GM13977 (cell line): Measurements from ENCODE around the gene SERPINE1.

ENCODE experiments used
- DNase-seq: peaks from one replicate; pipeline ENCODE4 v3.0.0; 2012; ENCODE audit warnings: low spot score
- in situ Hi-C: fragments of 300-500 bp; cut with MboI; formaldehyde crosslinking; loops from one replicate; pipeline ENCODE4 v1.12.0; 2022; ENCODE audit warnings: low sequenced_read_pairs, low pct_unique_long_range_greater_than_20kb, mixed read lengths, inconsistent platforms; ENCODE audit not compliant: unreplicated experiment
- TF ChIP-seq, protein P1 (sequence below): IDR thresholded peaks from 2 replicates; pipeline ENCODE4 v1.5.1; 2012; ENCODE audit warnings: mild to moderate bottlenecking, control low read depth; ENCODE audit not compliant: insufficient read depth; ENCODE audit errors: extremely low read depth, missing control alignments

SERPINE1 gene

DNA sequence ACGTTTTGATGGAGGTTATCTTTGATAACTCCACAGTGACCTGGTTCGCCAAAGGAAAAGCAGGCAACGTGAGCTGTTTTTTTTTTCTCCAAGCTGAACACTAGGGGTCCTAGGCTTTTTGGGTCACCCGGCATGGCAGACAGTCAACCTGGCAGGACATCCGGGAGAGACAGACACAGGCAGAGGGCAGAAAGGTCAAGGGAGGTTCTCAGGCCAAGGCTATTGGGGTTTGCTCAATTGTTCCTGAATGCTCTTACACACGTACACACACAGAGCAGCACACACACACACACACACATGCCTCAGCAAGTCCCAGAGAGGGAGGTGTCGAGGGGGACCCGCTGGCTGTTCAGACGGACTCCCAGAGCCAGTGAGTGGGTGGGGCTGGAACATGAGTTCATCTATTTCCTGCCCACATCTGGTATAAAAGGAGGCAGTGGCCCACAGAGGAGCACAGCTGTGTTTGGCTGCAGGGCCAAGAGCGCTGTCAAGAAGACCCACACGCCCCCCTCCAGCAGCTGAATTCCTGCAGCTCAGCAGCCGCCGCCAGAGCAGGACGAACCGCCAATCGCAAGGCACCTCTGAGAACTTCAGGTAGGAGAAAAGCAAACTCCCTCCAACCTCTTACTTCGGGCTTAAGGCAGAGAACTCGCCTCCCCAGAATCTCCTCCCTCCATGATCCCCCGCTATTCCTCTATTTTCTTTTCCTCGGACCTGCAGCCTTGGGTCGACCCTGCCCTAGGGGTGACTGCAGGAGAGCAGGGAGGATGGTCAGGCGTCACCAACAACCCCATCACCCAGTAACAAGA lies at the start of gene SERPINE1:
TSS of gene SERPINE1 (plus strand) at position 454 of the 809 bp plus-strand sequence. CDS start 1,290 bp downstream, outside the sequence.
- TF ChIP-seq, protein P1, sequence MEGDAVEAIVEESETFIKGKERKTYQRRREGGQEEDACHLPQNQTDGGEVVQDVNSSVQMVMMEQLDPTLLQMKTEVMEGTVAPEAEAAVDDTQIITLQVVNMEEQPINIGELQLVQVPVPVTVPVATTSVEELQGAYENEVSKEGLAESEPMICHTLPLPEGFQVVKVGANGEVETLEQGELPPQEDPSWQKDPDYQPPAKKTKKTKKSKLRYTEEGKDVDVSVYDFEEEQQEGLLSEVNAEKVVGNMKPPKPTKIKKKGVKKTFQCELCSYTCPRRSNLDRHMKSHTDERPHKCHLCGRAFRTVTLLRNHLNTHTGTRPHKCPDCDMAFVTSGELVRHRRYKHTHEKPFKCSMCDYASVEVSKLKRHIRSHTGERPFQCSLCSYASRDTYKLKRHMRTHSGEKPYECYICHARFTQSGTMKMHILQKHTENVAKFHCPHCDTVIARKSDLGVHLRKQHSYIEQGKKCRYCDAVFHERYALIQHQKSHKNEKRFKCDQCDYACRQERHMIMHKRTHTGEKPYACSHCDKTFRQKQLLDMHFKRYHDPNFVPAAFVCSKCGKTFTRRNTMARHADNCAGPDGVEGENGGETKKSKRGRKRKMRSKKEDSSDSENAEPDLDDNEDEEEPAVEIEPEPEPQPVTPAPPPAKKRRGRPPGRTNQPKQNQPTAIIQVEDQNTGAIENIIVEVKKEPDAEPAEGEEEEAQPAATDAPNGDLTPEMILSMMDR: peak; percentile 25
- peak; percentile 79 for DNase-seq
- in situ Hi-C loops: no loop called here

GRCh38 chr7:101077303-101078086 lies 49.4 kb upstream of the SERPINE1 start:
- in situ Hi-C loops: no loop called here
- TF ChIP-seq, protein P1: peak; percentile 94
- DNase-seq: peak; percentile 85

GRCh38 chr7:101081432-101081831 lies 45.5 kb upstream of the SERPINE1 start:
- TF ChIP-seq, protein P1: no peak
- in situ Hi-C loops: loop anchor here (10.0 kb wide), 1 partner anchor 187 kb away; the partner anchor contains the start of gene ACHE
- DNase-seq: no peak

DNA sequence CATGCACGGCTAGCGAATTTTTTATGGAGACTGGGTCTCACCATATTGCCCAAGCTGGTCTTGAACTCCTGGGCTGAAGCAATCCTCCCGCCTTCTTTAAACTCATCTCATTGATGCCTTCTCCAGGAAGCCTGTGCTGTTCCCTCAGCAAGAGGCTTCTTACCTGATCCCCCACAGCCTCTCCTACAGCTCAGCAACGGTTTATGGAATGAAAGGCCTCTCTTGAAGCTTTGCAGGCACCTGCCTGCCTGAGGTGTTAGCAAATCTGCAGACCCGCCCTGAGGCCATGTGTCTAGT lies 42.1 kb upstream of the SERPINE1 start:
- DNase-seq: no peak
- in situ Hi-C loops: loop anchor here (10.0 kb wide), 1 partner anchor 190 kb away; the partner anchor contains the start of gene ACHE
- TF ChIP-seq, protein P1: no peak

- TF ChIP-seq, protein P1: no peak
- in situ Hi-C loops: loop anchor here (10.0 kb wide), 1 partner anchor 191 kb away; the partner anchor contains the start of gene ACHE
- peak; percentile 95 for DNase-seq
These were observed 41.5 kb upstream of the SERPINE1 start, which contains the start of gene TRIM56 for GRCh38 chr7:101085162-101085964. Gene TRIM56, plus strand, starts transcription at chr7:101085481. Its CDS starts 1,832 bp downstream, at chr7:101087313.
